SW 1271 (cell line): ENCODE results near the gene CCDC187.
A peak's percentile ranks its signal among the peaks of the same experiment; 100 is the strongest.

ENCODE experiments used
- DNase-seq, 2 experiments: peaks; one replicate each; lab custom pipeline; 2025; lab: John Stamatoyannopoulos, UW

CCDC187 gene

GRCh38 chr9:136339173-136339957, 35.5 kb upstream of the CCDC187 start:
- peak; percentile 55 to 57 for DNase-seq

GRCh38 chr9:136338511-136338910, 34.6 kb upstream of the CCDC187 start:
- no peak for DNase-seq

- DNase-seq = no peak
These were observed 33.8 kb upstream of the CCDC187 start for GRCh38 chr9:136337416-136338395.

GRCh38 chr9:136336881-136337280, 33.0 kb upstream of the CCDC187 start:
- no peak for DNase-seq

GRCh38 chr9:136336156-136336870, 32.4 kb upstream of the CCDC187 start:
- no peak for DNase-seq

- no peak for DNase-seq
These were observed 31.6 kb upstream of the CCDC187 start for GRCh38 chr9:136335296-136336155.

GRCh38 chr9:136334541-136334940, 30.6 kb upstream of the CCDC187 start:
- DNase-seq = no peak

- no peak for DNase-seq
These were observed 29.6 kb upstream of the CCDC187 start for GRCh38 chr9:136333486-136333885.

GRCh38 chr9:136333045-136333444, 29.2 kb upstream of the CCDC187 start:
- DNase-seq = no peak

- no peak for DNase-seq
These were observed 28.6 kb upstream of the CCDC187 start for GRCh38 chr9:136332482-136332983.

- DNase-seq = no peak
These were observed 27.9 kb upstream of the CCDC187 start for GRCh38 chr9:136331556-136332481.

- no peak for DNase-seq
These were observed 27.1 kb upstream of the CCDC187 start for GRCh38 chr9:136331030-136331429.

GRCh38 chr9:136330406-136330990, 26.6 kb upstream of the CCDC187 start:
- DNase-seq = no peak

GRCh38 chr9:136329636-136330405, 25.9 kb upstream of the CCDC187 start:
- DNase-seq = no peak

GRCh38 chr9:136329211-136329627, 25.3 kb upstream of the CCDC187 start:
- no peak for DNase-seq

- DNase-seq = no peak
These were observed 24.7 kb upstream of the CCDC187 start for GRCh38 chr9:136328622-136329041.

- no peak for DNase-seq
These were observed 24.2 kb upstream of the CCDC187 start for GRCh38 chr9:136328011-136328621.

- peak in 1 of 2 experiments; percentile 24 for DNase-seq
These were observed 23.5 kb upstream of the CCDC187 start, which contains the start of gene GPSM1 for GRCh38 chr9:136327304-136327974. GPSM1 (plus strand) TSS chr9:136327539; CDS start chr9:136327696, 157 bp downstream.
